Endothelial cell of umbilical vein (primary cell): ENCODE results near the gene RAD18. TPM values are rescaled to one million over a fixed set of nuclear protein-coding genes. Genes with fewer than 3 reads are reported as not detected.

ENCODE experiments used
- BruUV-seq: library from RNA; stranded (reverse); fragments of 400-500 nt; replicated peaks from 2 replicates; lab custom pipeline; 2021; lab: Mats Ljungman, UMichigan
- CTCF ChIA-PET: fragments of 300-600, 350-600 bp; sonication (Branson Sonifier 250); formaldehyde crosslinking; loops from one replicate; lab custom pipeline; 2021; ENCODE audit warnings: antibody characterized with exemption, inconsistent platforms; lab: Charles Lee
- POLR2A ChIA-PET: fragments of 300-600, 350-600 bp; sonication (Branson Sonifier 250); formaldehyde crosslinking; loops from one replicate; lab custom pipeline; 2021; ENCODE audit warnings: antibody characterized with exemption, inconsistent platforms; lab: Charles Lee
- DNase-seq: peaks from one replicate; pipeline ENCODE4 v3.0.0-alpha.2; 2011; ENCODE audit warnings: low read depth, low spot score
- FAIRE-seq: peaks from 2 replicates; lab custom pipeline; 2011; peaks lifted over from hg19 to GRCh38; lab: Jason Lieb, UNC
- H2AFZ ChIP-seq: 2 replicates; pipeline ENCODE4 v1.6.0; 2012; ENCODE audit warnings: low read depth, low read length, control low read depth, inconsistent platforms
- H3K27ac ChIP-seq: 2 replicates; pipeline ENCODE4 v1.5.1; 2011; ENCODE audit warnings: low read depth, mild to moderate bottlenecking, control low read depth, low read length, moderate library complexity; ENCODE audit not compliant: insufficient read depth
- H3K27me3 ChIP-seq, 2 experiments: 2 replicates each; pipeline versions ENCODE4 v1.6.0 to v1.6.1; 2011; ENCODE audit warnings: low read length in 2 of 2, mixed read lengths in 1 of 2; ENCODE audit not compliant: control insufficient read depth in 2 of 2, insufficient read depth in 2 of 2
- H3K36me3 ChIP-seq, 2 experiments: 2 replicates in 1 of 2; 3 replicates in 1 of 2; pipeline ENCODE4 v1.5.1; 2011; ENCODE audit warnings: low read length in 2 of 2, mild to moderate bottlenecking in 1 of 2, moderate library complexity in 1 of 2; ENCODE audit not compliant: control insufficient read depth in 2 of 2, insufficient read depth in 2 of 2; ENCODE audit errors: extremely low read depth in 1 of 2
- H3K4me1 ChIP-seq: 3 replicates; pipeline ENCODE4 v1.5.1; 2011; ENCODE audit warnings: mild to moderate bottlenecking, low read length; ENCODE audit not compliant: control insufficient read depth, insufficient read depth; ENCODE audit errors: extremely low read depth
- H3K4me2 ChIP-seq: 2 replicates; pipeline ENCODE4 v1.6.1; 2011; ENCODE audit warnings: low read length, control low read depth, mixed read lengths; ENCODE audit not compliant: insufficient read depth
- H3K4me3 ChIP-seq, 3 experiments: fragments of 200-600 bp in 1 of 3; sonication (generic), shearing (Covaris generic) in 1 of 3; replicated peaks in 1 of 3; 2 replicates each; pipeline ENCODE4 v1.5.1; 2011 to 2016; ENCODE audit warnings: control low read depth in 3 of 3, low read length in 3 of 3, mild to moderate bottlenecking in 2 of 3, inconsistent platforms in 1 of 3, low read depth in 1 of 3, moderate library complexity in 1 of 3; ENCODE audit not compliant: insufficient read depth in 1 of 3
- H3K79me2 ChIP-seq: 2 replicates; pipeline ENCODE4 v1.6.0; 2012; ENCODE audit warnings: low read length, inconsistent platforms; ENCODE audit not compliant: control insufficient read depth, insufficient read depth
- H3K9ac ChIP-seq: replicated peaks from 2 replicates; pipeline ENCODE3; 2011; ENCODE audit warnings: low read length, control low read depth; ENCODE audit not compliant: insufficient read depth; ENCODE audit errors: extremely low read depth
- H3K9me1 ChIP-seq: replicated peaks from 3 replicates; pipeline ENCODE4 v1.6.0; 2011; ENCODE audit warnings: mild to moderate bottlenecking, low read length; ENCODE audit not compliant: control insufficient read depth, insufficient read depth; ENCODE audit errors: extremely low read depth
- H3K9me3 ChIP-seq: replicated peaks from 2 replicates; pipeline ENCODE4 v1.5.1; 2012; ENCODE audit warnings: low read length, inconsistent platforms; ENCODE audit not compliant: control insufficient read depth, insufficient read depth
- H4K20me1 ChIP-seq: replicated peaks from 2 replicates; pipeline ENCODE3; 2011; ENCODE audit warnings: mild to moderate bottlenecking, low read length; ENCODE audit not compliant: control insufficient read depth, insufficient read depth; ENCODE audit errors: extremely low read depth
- EZH2 ChIP-seq: IDR thresholded peaks from 2 replicates; pipeline ENCODE4 v1.6.1; 2012; ENCODE audit warnings: borderline replicate concordance, low read depth, mild to moderate bottlenecking, moderate library complexity, low read length, inconsistent platforms; ENCODE audit not compliant: severe bottlenecking
- FOS ChIP-seq: IDR thresholded peaks from 2 replicates; pipeline ENCODE4 v1.6.1; 2011; ENCODE audit warnings: mild to moderate bottlenecking, low read length, moderate library complexity, borderline replicate concordance; ENCODE audit not compliant: insufficient read depth
- GATA2 ChIP-seq: IDR thresholded peaks from 2 replicates; pipeline ENCODE4 v1.7.0; 2011; ENCODE audit warnings: low read depth, mild to moderate bottlenecking, moderate library complexity, mixed read lengths, low read length; ENCODE audit not compliant: insufficient read length, insufficient read depth
- JUN ChIP-seq: IDR thresholded peaks from 2 replicates; pipeline ENCODE4 v1.6.1; 2011; ENCODE audit warnings: borderline replicate concordance, low read depth; ENCODE audit not compliant: insufficient read length, insufficient read depth
- MYC ChIP-seq: IDR thresholded peaks from one replicate; pipeline ENCODE4 v1.6.1; 2011; ENCODE audit warnings: mild to moderate bottlenecking, low read depth, low read length
- POLR2A ChIP-seq: IDR thresholded peaks from 2 replicates; pipeline ENCODE4 v1.6.1; 2012; ENCODE audit warnings: low read depth, mild to moderate bottlenecking, control low read depth, low read length
- POLR2AphosphoS5 ChIP-seq: IDR thresholded peaks from 2 replicates; pipeline ENCODE4 v1.6.1; 2012; ENCODE audit warnings: low read depth, mild to moderate bottlenecking, control low read depth, low read length, moderate library complexity; ENCODE audit not compliant: insufficient read depth
- dilution Hi-C: fragments of 300-500 bp; cut with MboI; formaldehyde crosslinking; loops from one replicate; pipeline ENCODE4 v1.15.0; 2019; ENCODE audit warnings: low sequenced_read_pairs; ENCODE audit not compliant: extremely low pct_ligation_motif_present
- intact Hi-C: fragments of 100-400 bp; cut with micrococcal nuclease; formaldehyde crosslinking; loops from one replicate; pipeline ENCODE4 v1.10.0; 2022
- polyA plus RNA-seq, 4 experiments: library from polyadenylated mRNA; depleted of rRNA in 3 of 4; stranded (reverse) in 3 of 4; unstranded in 1 of 4; fragments of >200 nt; gene quantifications; 2 replicates each; pipeline versions ENCODE4 v1.2.1 to v1.2.3, GENCODE V29; 2011 to 2012; ENCODE audit warnings: missing spikeins in 1 of 4
- total RNA-seq: library from RNA; stranded (reverse); gene quantifications from 2 replicates; pipeline ENCODE4 v1.2.3, GENCODE V29; 2021
- TF ChIP-seq, protein P1 (sequence below), 2 donors: IDR thresholded peaks; 1 replicate in 1 of 2; 2 replicates in 1 of 2; pipeline ENCODE4 v1.5.1; 2011; ENCODE audit warnings: low read length in 2 of 2, mild to moderate bottlenecking in 2 of 2, moderate library complexity in 2 of 2, control low read depth in 1 of 2, inconsistent platforms in 1 of 2, low read depth in 1 of 2; ENCODE audit not compliant: insufficient read depth in 1 of 2; ENCODE audit errors: extremely low read depth in 1 of 2
- TF ChIP-seq, protein P2 (sequence below): IDR thresholded peaks from 2 replicates; pipeline ENCODE4 v1.6.1; 2011; ENCODE audit not compliant: insufficient read depth, insufficient read length

Gene RAD18
- total and polyA plus RNA-seq, 2 donors (not counting 3 experiments of a cell fraction or from before 2014, with no cell fraction given) = 7.9 to 23.8 TPM

DNA sequence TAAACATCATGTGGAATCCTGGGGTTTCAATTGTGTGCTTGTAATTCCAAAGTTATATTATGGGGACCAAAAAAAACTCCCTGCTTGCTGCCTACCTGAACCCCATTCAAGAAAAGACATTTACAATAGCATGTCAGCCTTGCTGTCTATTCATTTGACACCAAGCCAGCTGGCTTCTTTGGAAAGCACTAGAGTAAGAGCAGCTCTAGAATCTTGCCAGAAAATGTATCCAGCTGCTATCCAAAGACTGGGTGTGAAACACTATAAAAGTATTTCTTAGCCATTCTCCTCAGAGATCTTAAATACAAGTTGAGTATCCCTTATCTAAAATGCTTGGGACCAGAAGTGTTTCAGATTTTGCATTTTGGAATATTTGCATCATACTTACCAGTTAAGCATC, 87.4 kb downstream of the RAD18 start:
- H3K9ac ChIP-seq = no peak overlapping the region
- dilution Hi-C loops (no loop called here), intact Hi-C loops (no loop called here)
- ChIA-PET POLR2A (no interaction called here), CTCF (no interaction called here)
- H3K79me2 ChIP-seq = no peaks in the 10 kb centered on the region
- no peak overlapping the region for H3K27ac ChIP-seq
- TF ChIP-seq POLR2A = no peak
- no peak for TF ChIP-seq GATA2
- no peak for TF ChIP-seq POLR2AphosphoS5
- TF ChIP-seq, protein P1, sequence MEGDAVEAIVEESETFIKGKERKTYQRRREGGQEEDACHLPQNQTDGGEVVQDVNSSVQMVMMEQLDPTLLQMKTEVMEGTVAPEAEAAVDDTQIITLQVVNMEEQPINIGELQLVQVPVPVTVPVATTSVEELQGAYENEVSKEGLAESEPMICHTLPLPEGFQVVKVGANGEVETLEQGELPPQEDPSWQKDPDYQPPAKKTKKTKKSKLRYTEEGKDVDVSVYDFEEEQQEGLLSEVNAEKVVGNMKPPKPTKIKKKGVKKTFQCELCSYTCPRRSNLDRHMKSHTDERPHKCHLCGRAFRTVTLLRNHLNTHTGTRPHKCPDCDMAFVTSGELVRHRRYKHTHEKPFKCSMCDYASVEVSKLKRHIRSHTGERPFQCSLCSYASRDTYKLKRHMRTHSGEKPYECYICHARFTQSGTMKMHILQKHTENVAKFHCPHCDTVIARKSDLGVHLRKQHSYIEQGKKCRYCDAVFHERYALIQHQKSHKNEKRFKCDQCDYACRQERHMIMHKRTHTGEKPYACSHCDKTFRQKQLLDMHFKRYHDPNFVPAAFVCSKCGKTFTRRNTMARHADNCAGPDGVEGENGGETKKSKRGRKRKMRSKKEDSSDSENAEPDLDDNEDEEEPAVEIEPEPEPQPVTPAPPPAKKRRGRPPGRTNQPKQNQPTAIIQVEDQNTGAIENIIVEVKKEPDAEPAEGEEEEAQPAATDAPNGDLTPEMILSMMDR (IDR thresholded peaks at IDR 0.05; ENCODE audit: extremely low read depth in 1 of 2, insufficient read depth in 1 of 2, low read depth in 1 of 2, low read length in 2 of 2) = no peak
- no peak for TF ChIP-seq EZH2
- TF ChIP-seq, protein P2, sequence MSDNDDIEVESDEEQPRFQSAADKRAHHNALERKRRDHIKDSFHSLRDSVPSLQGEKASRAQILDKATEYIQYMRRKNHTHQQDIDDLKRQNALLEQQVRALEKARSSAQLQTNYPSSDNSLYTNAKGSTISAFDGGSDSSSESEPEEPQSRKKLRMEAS = no peak
- TF ChIP-seq MYC = no peak
- no peak for TF ChIP-seq JUN
- no peak for TF ChIP-seq FOS
- BruUV-seq = no TSS peak
- no peaks in the 10 kb centered on the region for H3K9me3 ChIP-seq
- peaks cover 0 to under 1% of the 10 kb centered on the region in 2 experiments for H3K36me3 ChIP-seq
- H3K4me1 ChIP-seq = no peaks in the 10 kb centered on the region
- H3K4me3 ChIP-seq = no peak overlapping the region
- FAIRE-seq = no peak
- no peak overlapping the region for H2AFZ ChIP-seq
- no peaks in the 10 kb centered on the region for H3K9me1 ChIP-seq
- no peak for DNase-seq
- no peak overlapping the region for H3K4me2 ChIP-seq
- no peaks in the 10 kb centered on the region for H3K27me3 ChIP-seq
- no peaks in the 10 kb centered on the region for H4K20me1 ChIP-seq
